H1 (cell line): ENCODE measurements around the gene TUBGCP5. TPM values are rescaled to one million over a fixed set of nuclear protein-coding genes. Genes with fewer than 3 reads are reported as not detected.

ENCODE experiments used
- CTCF ChIA-PET: fragments of 300-600 bp; sonication (Branson Sonifier 250); formaldehyde crosslinking; loops from one replicate; lab custom pipeline; 2021; ENCODE audit not compliant: partially characterized antibody; lab: Charles Lee
- POLR2A ChIA-PET: fragments of 300-600 bp; sonication (Branson Sonifier 250); formaldehyde crosslinking; loops from one replicate; lab custom pipeline; 2021; ENCODE audit warnings: inconsistent platforms; ENCODE audit not compliant: partially characterized antibody; lab: Charles Lee
- DNase-seq, 2 experiments: peaks; one replicate each; pipeline versions ENCODE4 v3.0.0 to v3.0.0-alpha.2; 2010 to 2022; ENCODE audit warnings: low spot score in 2 of 2, low read depth in 1 of 2, mixed read lengths in 1 of 2
- FAIRE-seq: peaks from 2 replicates; lab custom pipeline; 2011; peaks lifted over from hg19 to GRCh38; lab: Jason Lieb, UNC
- H2AFZ ChIP-seq: 2 replicates; pipeline ENCODE4 v1.8.1; 2012; ENCODE audit warnings: low read length, inconsistent platforms
- H2AK5ac ChIP-seq: 2 replicates; pipeline ENCODE4 v1.6.1; 2013; ENCODE audit warnings: low read depth, low read length
- H2BK120ac ChIP-seq: replicated peaks from 2 replicates; pipeline ENCODE3; 2013; ENCODE audit warnings: low read depth, low read length, inconsistent platforms
- H2BK12ac ChIP-seq: 2 replicates; pipeline ENCODE4 v1.6.1; 2013; ENCODE audit warnings: low read depth, low read length
- H2BK15ac ChIP-seq: 2 replicates; pipeline ENCODE4 v1.6.1; 2013; ENCODE audit warnings: low read length
- H2BK20ac ChIP-seq: 2 replicates; pipeline ENCODE4 v1.6.1; 2013; ENCODE audit warnings: low read length
- H2BK5ac ChIP-seq: 2 replicates; pipeline ENCODE4 v1.6.1; 2013; ENCODE audit warnings: low read depth, low read length
- H3K14ac ChIP-seq: 2 replicates; pipeline ENCODE4 v1.6.1; 2013; ENCODE audit warnings: inconsistent platforms; ENCODE audit not compliant: insufficient read length
- H3K18ac ChIP-seq: 2 replicates; pipeline ENCODE4 v1.6.1; 2013; ENCODE audit warnings: low read length; ENCODE audit errors: extremely low read depth
- H3K23ac ChIP-seq: 2 replicates; pipeline ENCODE4 v1.6.1; 2013; ENCODE audit warnings: inconsistent platforms; ENCODE audit not compliant: insufficient read length
- H3K23me2 ChIP-seq: 2 replicates; pipeline ENCODE4 v1.6.1; 2013; ENCODE audit warnings: low read depth, low read length
- H3K27ac ChIP-seq: 2 replicates; pipeline ENCODE4 v1.6.1; 2011; ENCODE audit warnings: low read depth, low read length, inconsistent platforms
- H3K27me3 ChIP-seq, 4 experiments: replicated peaks in 1 of 4; 1 replicate in 1 of 4; 2 replicates in 3 of 4; pipeline versions ENCODE4 v1.6.1 to v1.8.1; 2011 to 2013; ENCODE audit warnings: low read length in 3 of 4, mild to moderate bottlenecking in 3 of 4, inconsistent platforms in 2 of 4, mixed read lengths in 2 of 4, moderate library complexity in 1 of 4; ENCODE audit not compliant: control insufficient read depth in 3 of 4, insufficient read depth in 3 of 4; ENCODE audit errors: extremely low read depth in 1 of 4
- H3K36me3 ChIP-seq, 4 experiments: 2 replicates each; pipeline versions ENCODE4 v1.6.1 to v1.8.1; 2011 to 2013; ENCODE audit warnings: mild to moderate bottlenecking in 4 of 4, low read length in 3 of 4, moderate library complexity in 2 of 4, control low read depth in 1 of 4, inconsistent platforms in 1 of 4; ENCODE audit not compliant: insufficient read depth in 4 of 4, control insufficient read depth in 2 of 4
- H3K4ac ChIP-seq: replicated peaks from 2 replicates; pipeline ENCODE3; 2013; ENCODE audit warnings: low read length, low read depth, mixed read lengths, inconsistent platforms; ENCODE audit not compliant: insufficient read length
- H3K4me1 ChIP-seq, 4 experiments: replicated peaks in 1 of 4; 1 replicate in 1 of 4; 2 replicates in 3 of 4; pipeline versions ENCODE4 v1.6.1 to v1.8.1; 2011 to 2013; ENCODE audit warnings: low read length in 3 of 4, inconsistent platforms in 2 of 4, mixed read lengths in 1 of 4; ENCODE audit not compliant: insufficient read depth in 4 of 4, control insufficient read depth in 3 of 4
- H3K4me2 ChIP-seq, 2 experiments: 2 replicates each; pipeline versions ENCODE4 v1.6.1 to v1.8.1; 2011 to 2013; ENCODE audit warnings: low read depth in 2 of 2, low read length in 2 of 2, control low read depth in 1 of 2, inconsistent platforms in 1 of 2, mild to moderate bottlenecking in 1 of 2; ENCODE audit not compliant: insufficient read depth in 1 of 2
- H3K4me3 ChIP-seq, 4 experiments: fragments of 200-600, 300-600 bp in 1 of 4; sonication (generic), shearing (Covaris generic), sonication (Bioruptor Twin) in 1 of 4; 2 replicates each; pipeline versions ENCODE4 v1.5.1 to v1.8.1; 2011 to 2016; ENCODE audit warnings: low read length in 4 of 4, low read depth in 3 of 4, control low read depth in 2 of 4, inconsistent platforms in 2 of 4, mild to moderate bottlenecking in 2 of 4, mixed read lengths in 1 of 4, moderate library complexity in 1 of 4; ENCODE audit not compliant: insufficient read depth in 2 of 4; ENCODE audit errors: extremely low read depth in 1 of 4
- H3K56ac ChIP-seq: replicated peaks from 2 replicates; pipeline ENCODE3; 2013; ENCODE audit warnings: low read depth, mild to moderate bottlenecking, mixed read lengths, low read length, inconsistent platforms; ENCODE audit not compliant: insufficient read length
- H3K79me1 ChIP-seq: 2 replicates; pipeline ENCODE4 v1.6.1; 2013; ENCODE audit warnings: low read depth, low read length, control low read depth
- H3K79me2 ChIP-seq, 2 experiments: 2 replicates each; pipeline versions ENCODE4 v1.6.1 to v1.8.1; 2012 to 2013; ENCODE audit warnings: low read length in 2 of 2, mild to moderate bottlenecking in 2 of 2, inconsistent platforms in 1 of 2; ENCODE audit not compliant: insufficient read depth in 2 of 2, control insufficient read depth in 1 of 2
- H3K9ac ChIP-seq, 4 experiments: replicated peaks in 1 of 4; 1 replicate in 1 of 4; 2 replicates in 3 of 4; pipeline versions ENCODE4 v1.6.1 to v1.8.1; 2011 to 2013; ENCODE audit warnings: low read depth in 3 of 4, low read length in 3 of 4, control low read depth in 2 of 4, mild to moderate bottlenecking in 2 of 4, moderate library complexity in 2 of 4, inconsistent platforms in 1 of 4; ENCODE audit errors: extremely low read depth in 1 of 4
- H3K9me3 ChIP-seq, 2 experiments: 2 replicates each; pipeline versions ENCODE4 v1.6.1 to v1.8.1; 2012 to 2013; ENCODE audit warnings: mild to moderate bottlenecking in 2 of 2, moderate library complexity in 2 of 2, control low read depth in 1 of 2, inconsistent platforms in 1 of 2, low read depth in 1 of 2, low read length in 1 of 2, mixed read lengths in 1 of 2; ENCODE audit not compliant: insufficient read depth in 2 of 2
- H4K20me1 ChIP-seq, 2 experiments: replicated peaks in 1 of 2; 2 replicates each; pipeline versions ENCODE3 to v1.8.1; 2011 to 2013; ENCODE audit warnings: inconsistent platforms in 2 of 2, low read length in 2 of 2, mild to moderate bottlenecking in 1 of 2; ENCODE audit not compliant: insufficient read depth in 2 of 2, control insufficient read depth in 1 of 2
- H4K5ac ChIP-seq: 2 replicates; pipeline ENCODE4 v1.6.1; 2013; ENCODE audit warnings: low read length, low read depth, mixed read lengths, inconsistent platforms; ENCODE audit not compliant: insufficient read length
- H4K8ac ChIP-seq: 2 replicates; pipeline ENCODE4 v1.8.0; 2013; ENCODE audit warnings: mild to moderate bottlenecking, moderate library complexity, low read length, inconsistent platforms; ENCODE audit not compliant: insufficient read depth; ENCODE audit errors: extremely low read depth
- H4K91ac ChIP-seq: replicated peaks from 2 replicates; pipeline ENCODE3; 2013; ENCODE audit warnings: low read length, mixed read lengths, inconsistent platforms; ENCODE audit not compliant: insufficient read length
- CTCF ChIP-seq, 3 experiments: IDR thresholded peaks; 1 replicate in 2 of 3; 2 replicates in 1 of 3; pipeline versions ENCODE4 v1.5.1 to v1.6.1; 2011; ENCODE audit warnings: low read length in 3 of 3, mild to moderate bottlenecking in 3 of 3, inconsistent platforms in 2 of 3, low read depth in 1 of 3, moderate library complexity in 1 of 3; ENCODE audit not compliant: insufficient read depth in 1 of 3; ENCODE audit errors: control extremely low read depth in 1 of 3
- KDM4A ChIP-seq: IDR thresholded peaks from one replicate; pipeline ENCODE4 v1.7.1; 2012; ENCODE audit warnings: low read depth, mild to moderate bottlenecking, moderate library complexity, low read length, inconsistent platforms; ENCODE audit not compliant: severe bottlenecking
- RAD21 ChIP-seq, 2 experiments: IDR thresholded peaks in 1 of 2; conservative IDR thresholded peaks in 1 of 2; 2 replicates each; pipeline ENCODE4 v1.6.1; 2011; ENCODE audit warnings: low read depth in 2 of 2, low read length in 2 of 2, improper control_type of control experiment in 1 of 2, inconsistent platforms in 1 of 2, mild to moderate bottlenecking in 1 of 2, moderate library complexity in 1 of 2
- WGBS, 2 experiments: shearing (Covaris generic) in 1 of 2; methylation state at CpG; one replicate each; pipeline versions ENCODE4 v1.1.6 to v1.1.7; 2013 to 2015; ENCODE audit warnings: low lambda C conversion rate in 2 of 2, mixed read lengths in 2 of 2, inconsistent platforms in 1 of 2, low coverage in 1 of 2, missing lambda C conversion rate in 1 of 2; ENCODE audit not compliant: insufficient replicate concordance in 2 of 2, insufficient coverage in 1 of 2, insufficient read length in 1 of 2; ENCODE audit errors: extremely low coverage in 1 of 2, missing lambda C conversion rate in 1 of 2; 5-methylcytosine and 5-hydroxymethylcytosine counted together
- polyA plus RNA-seq, 7 experiments: library from polyadenylated mRNA; depleted of rRNA in 3 of 7; stranded (reverse) in 5 of 7; unstranded in 2 of 7; fragments of >200 nt in 5 of 7; fragments of 200-250 nt in 2 of 7; gene quantifications; 1 replicate in 5 of 7; 2 replicates in 1 of 7; 4 replicates in 1 of 7; pipeline versions ENCODE4 v1.2.1 to v1.2.3, GENCODE V29; 2011 to 2013; ENCODE audit warnings: missing spikeins in 2 of 7, mixed read lengths in 2 of 7
- total RNA-seq: library from RNA; stranded (reverse); fragmentation: NEBNext Ultra II Directional; extraction: Animal tissue kit (Norgen Biotek cat#: 25700); gene quantifications from 2 replicates; pipeline ENCODE4 v1.2.1, GENCODE V29; 2021

The TUBGCP5 gene
- total and polyA plus RNA-seq, 2 of the 8 experiments (the other 6 are each of a cell fraction or from before 2014, with no cell fraction given): 6.3 to 12.5 TPM

- FAIRE-seq: no peak
- POLR2A ChIA-PET: interaction anchor here (0.8 to 1.6 kb wide), 2 partner anchors 9 to 11 kb away, joined by 4 to 6 read pairs; no protein-coding TSS in a partner anchor
- no peak for DNase-seq
Measured at GRCh38 chr15:22989576-22990477, 49.5 kb downstream of the TUBGCP5 start.

More at GRCh38 chr15:22989576-22990477, 49.5 kb downstream of the TUBGCP5 start:
- Histone ChIP-seq H3K79me2 (no peaks in the 10 kb centered on the region), H3K9ac (no peak overlapping the region), H3K23ac (no peak overlapping the region), H3K79me1 (no peaks in the 10 kb centered on the region), H3K36me3 (no peaks in the 10 kb centered on the region), H3K23me2 (no peaks in the 10 kb centered on the region), H3K4ac (no peak overlapping the region), H3K9me3 (no peaks in the 10 kb centered on the region), H3K27me3 (no peaks in the 10 kb centered on the region), H2AK5ac (no peak overlapping the region), H3K18ac (no peak overlapping the region), H3K27ac (no peak overlapping the region), H2BK5ac (no peak overlapping the region), H4K20me1 (no peaks in the 10 kb centered on the region), H3K4me1 (no peaks in the 10 kb centered on the region), H4K5ac (no peak overlapping the region), H3K4me2 (no peak overlapping the region), H4K91ac (no peak overlapping the region), H4K8ac (no peak overlapping the region), H2BK12ac (no peak overlapping the region), H3K14ac (no peak overlapping the region), H3K56ac (no peak overlapping the region), H2AFZ (no peak overlapping the region), H2BK120ac (no peak overlapping the region), H2BK20ac (no peak overlapping the region), H2BK15ac (no peak overlapping the region), H3K4me3 (no peak overlapping the region)
- peak in 1 of 3 experiments; percentile 20; a peak in 1 of 4 replicates for TF ChIP-seq CTCF (IDR thresholded peaks at IDR 0.05; ENCODE audit: control extremely low read depth in 1 of 3, insufficient read depth in 1 of 3, low read depth in 1 of 3, low read length in 3 of 3)
- no peak for TF ChIP-seq KDM4A
- TF ChIP-seq RAD21 (IDR thresholded peaks at IDR 0.05 in 1 of 2, conservative IDR thresholded peaks at IDR 0.05 in 1 of 2; ENCODE audit: low read depth in 2 of 2, low read length in 2 of 2): peak in 1 of 2 experiments; percentile 28; a peak in 1 of 4 replicates
- WGBS, 2 experiments: 83% methylated on average over 7 of the region's 7 CpGs; no CpG with 5 or more reads in 1 of the 2 experiments
- CTCF ChIA-PET: interaction anchor here (0.6 kb wide), 1 partner anchor 46 kb away, joined by 3 read pairs; no protein-coding TSS in a partner anchor
